Neural cell (in vitro differentiated cells): ENCODE results near the gene C1orf122. TPM values are rescaled to one million over a fixed set of nuclear protein-coding genes. Genes with fewer than 3 reads are reported as not detected.

Experiments
- H2AFZ ChIP-seq: fragments of 200-600, 300-800 bp; sonication (generic), shearing (Covaris generic); 2 replicates; pipeline ENCODE4 v1.6.0; 2014; ENCODE audit warnings: low read depth, mild to moderate bottlenecking, antibody characterized with exemption, low read length, moderate library complexity
- H3F3A ChIP-seq: fragments of 200-600 bp; shearing (Covaris generic); 2 replicates; pipeline ENCODE4 v1.6.1; 2016; ENCODE audit warnings: mild to moderate bottlenecking, moderate library complexity, mixed read lengths, antibody characterized with exemption, low read length; ENCODE audit not compliant: insufficient read depth, poor library complexity, severe bottlenecking
- H3K27ac ChIP-seq: fragments of 200-600, 300-800 bp; sonication (generic), shearing (Covaris generic); 2 replicates; pipeline ENCODE4 v1.5.1; 2014; ENCODE audit warnings: mild to moderate bottlenecking, low read length, moderate library complexity
- H3K27me3 ChIP-seq: fragments of 300-800, 200-600 bp; sonication (generic), shearing (Covaris generic); 2 replicates; pipeline ENCODE4 v1.6.0; 2014; ENCODE audit warnings: mild to moderate bottlenecking, low read depth, low read length, moderate library complexity; ENCODE audit not compliant: insufficient read depth
- H3K36me3 ChIP-seq: fragments of 300-800, 200-600 bp; sonication (generic), shearing (Covaris generic); 2 replicates; pipeline ENCODE4 v1.5.1; 2014; ENCODE audit warnings: mild to moderate bottlenecking, antibody characterized with exemption, low read length, moderate library complexity; ENCODE audit not compliant: insufficient read depth
- H3K4me2 ChIP-seq: fragments of 300-800, 200-600 bp; sonication (generic), shearing (Covaris generic); 2 replicates; pipeline ENCODE4 v1.6.0; 2014; ENCODE audit warnings: mild to moderate bottlenecking, low read length
- H3K4me3 ChIP-seq: fragments of 300-800, 200-600 bp; sonication (generic), shearing (Covaris generic); 2 replicates; pipeline ENCODE4 v1.5.1; 2014; ENCODE audit warnings: mild to moderate bottlenecking, low read length, moderate library complexity
- H3K79me2 ChIP-seq: fragments of 200-600 bp; shearing (Covaris generic); replicated peaks from 2 replicates; pipeline ENCODE4 v1.6.0; 2014; ENCODE audit warnings: mild to moderate bottlenecking, low read length, moderate library complexity; ENCODE audit not compliant: insufficient read depth
- H3K9ac ChIP-seq: fragments of 300-800, 200-600 bp; sonication (generic), shearing (Covaris generic); 2 replicates; pipeline ENCODE4 v1.6.1; 2016; ENCODE audit warnings: mild to moderate bottlenecking, low read length, mixed read lengths
- H3K9me2 ChIP-seq: fragments of 200-600 bp; shearing (Covaris generic); 2 replicates; pipeline ENCODE4 v1.6.1; 2016; ENCODE audit warnings: mild to moderate bottlenecking, low read length, mixed read lengths; ENCODE audit not compliant: insufficient read depth
- H3K9me3 ChIP-seq: fragments of 200-600, 300-800 bp; sonication (generic), shearing (Covaris generic); 2 replicates; pipeline ENCODE4 v1.6.1; 2016; ENCODE audit warnings: mild to moderate bottlenecking, mixed run types, low read length, moderate library complexity, mixed read lengths
- H4K20me1 ChIP-seq: fragments of 200-600 bp; shearing (Covaris generic); 2 replicates; pipeline ENCODE4 v1.6.1; 2016; ENCODE audit warnings: mild to moderate bottlenecking, mixed run types; ENCODE audit not compliant: insufficient read depth
- CTCF ChIP-seq: fragments of 450-650 bp; IDR thresholded peaks from 2 replicates; pipeline ENCODE4 v1.5.1; 2014; ENCODE audit warnings: antibody characterized with exemption, mild to moderate bottlenecking, moderate library complexity; ENCODE audit not compliant: poor library complexity, severe bottlenecking
- EP300 ChIP-seq: fragments of 450-650 bp; conservative IDR thresholded peaks from 2 replicates; pipeline ENCODE4 v1.6.1; 2014; ENCODE audit warnings: antibody characterized with exemption, mild to moderate bottlenecking, moderate library complexity; ENCODE audit not compliant: poor library complexity, severe bottlenecking
- EZH2 ChIP-seq: fragments of 200-600, 300-800 bp; shearing (Covaris generic), sonication (generic); IDR thresholded peaks from 2 replicates; pipeline ENCODE4 v1.6.1; 2014; ENCODE audit warnings: antibody characterized with exemption, low read length, borderline replicate concordance, mild to moderate bottlenecking; ENCODE audit not compliant: insufficient read depth, poor library complexity, severe bottlenecking
- MXI1 ChIP-seq: fragments of 450-650 bp; conservative IDR thresholded peaks from 2 replicates; pipeline ENCODE4 v1.6.1; 2014; ENCODE audit warnings: antibody characterized with exemption, mild to moderate bottlenecking; ENCODE audit not compliant: poor library complexity, severe bottlenecking
- POLR2AphosphoS5 ChIP-seq: IDR thresholded peaks from 2 replicates; pipeline ENCODE4 v1.6.1; 2012
- RAD21 ChIP-seq: fragments of 450-650 bp; conservative IDR thresholded peaks from 2 replicates; pipeline ENCODE4 v1.6.1; 2014; ENCODE audit warnings: antibody characterized with exemption, mild to moderate bottlenecking, moderate library complexity
- REST ChIP-seq: IDR thresholded peaks from 2 replicates; pipeline ENCODE4 v1.6.1; 2012; ENCODE audit warnings: borderline replicate concordance
- SMC3 ChIP-seq: fragments of 450-650 bp; conservative IDR thresholded peaks from 2 replicates; pipeline ENCODE4 v1.6.1; 2014; ENCODE audit warnings: antibody characterized with exemption, mild to moderate bottlenecking, moderate library complexity; ENCODE audit not compliant: poor library complexity
- TAF1 ChIP-seq: IDR thresholded peaks from 2 replicates; pipeline ENCODE4 v1.6.1; 2012; ENCODE audit warnings: low read depth
- polyA plus RNA-seq: library from polyadenylated mRNA; depleted of rRNA; stranded (reverse); fragments of >200 nt; gene quantifications from 2 replicates; pipeline ENCODE4 v1.2.3, GENCODE V29; 2014

Gene C1orf122
- polyA plus RNA-seq, 1 donor from 2014 or later = 143 TPM

- H3K9me3 ChIP-seq = no peaks in the 10 kb centered on the region
- no peaks in the 10 kb centered on the region for H3K9me2 ChIP-seq
- H3K27ac ChIP-seq = no peak overlapping the region
- TF ChIP-seq CTCF = no peak
- no peak for TF ChIP-seq POLR2AphosphoS5
- no peak for TF ChIP-seq EZH2
- TF ChIP-seq MXI1 = no peak
- TF ChIP-seq TAF1 = no peak
- TF ChIP-seq RAD21 = no peak
- TF ChIP-seq REST = no peak
- TF ChIP-seq SMC3 = no peak
- no peak for TF ChIP-seq EP300
- H3K79me2 ChIP-seq = no peaks in the 10 kb centered on the region
- H2AFZ ChIP-seq = no peak overlapping the region
- no peak overlapping the region for H3K4me2 ChIP-seq
- no peaks in the 10 kb centered on the region for H3K27me3 ChIP-seq
- H4K20me1 ChIP-seq = no peaks in the 10 kb centered on the region
- peaks cover 15% of the 10 kb centered on the region for H3K36me3 ChIP-seq
- no peak overlapping the region for H3K4me3 ChIP-seq
- no peaks in the 10 kb centered on the region for H3F3A ChIP-seq
- no peak overlapping the region for H3K9ac ChIP-seq
Measured at GRCh38 chr1:37824001-37824400, 16.4 kb downstream of the C1orf122 start.

- Histone ChIP-seq H2AFZ (no peak overlapping the region), H3F3A (no peaks in the 10 kb centered on the region), H3K27me3 (no peaks in the 10 kb centered on the region), H3K9me2 (no peaks in the 10 kb centered on the region), H3K9me3 (no peaks in the 10 kb centered on the region), H3K9ac (no peak overlapping the region), H3K4me2 (no peak overlapping the region), H3K79me2 (no peaks in the 10 kb centered on the region), H4K20me1 (no peaks in the 10 kb centered on the region), H3K36me3 (peaks cover 15% of the 10 kb centered on the region), H3K4me3 (no peak overlapping the region), H3K27ac (no peak overlapping the region)
- TF ChIP-seq MXI1 (no peak), TAF1 (no peak), EP300 (no peak), EZH2 (no peak), POLR2AphosphoS5 (no peak), SMC3 (no peak), CTCF (no peak), REST (no peak), RAD21 (no peak)
Measured at GRCh38 chr1:37825506-37825905, 17.9 kb downstream of the C1orf122 start.
